ENCODE data around the gene NRBF2.

DNA sequence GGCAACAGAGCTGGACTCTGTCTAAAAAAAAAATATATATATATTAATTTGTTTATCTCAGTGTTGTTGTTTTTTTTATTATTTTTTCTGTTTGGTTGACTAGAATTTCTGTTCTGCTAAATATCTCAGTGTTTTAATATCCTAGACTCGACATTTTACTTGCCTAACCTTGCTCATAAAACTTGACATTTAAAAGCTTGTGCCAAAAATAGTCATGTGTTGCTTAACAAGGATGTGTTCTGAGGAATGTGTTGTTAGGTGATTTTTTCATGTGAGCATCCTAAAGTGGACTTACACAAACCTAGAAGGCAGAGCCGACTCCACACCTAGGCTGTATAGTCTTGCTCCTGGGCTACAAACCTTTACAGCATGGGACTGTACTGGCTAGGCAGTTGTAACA is 23.1 kb downstream of the NRBF2 start:
- no peak for TF ChIP-seq POLR2A (IDR thresholded peaks at IDR 0.05)
- TF ChIP-seq, protein P1, sequence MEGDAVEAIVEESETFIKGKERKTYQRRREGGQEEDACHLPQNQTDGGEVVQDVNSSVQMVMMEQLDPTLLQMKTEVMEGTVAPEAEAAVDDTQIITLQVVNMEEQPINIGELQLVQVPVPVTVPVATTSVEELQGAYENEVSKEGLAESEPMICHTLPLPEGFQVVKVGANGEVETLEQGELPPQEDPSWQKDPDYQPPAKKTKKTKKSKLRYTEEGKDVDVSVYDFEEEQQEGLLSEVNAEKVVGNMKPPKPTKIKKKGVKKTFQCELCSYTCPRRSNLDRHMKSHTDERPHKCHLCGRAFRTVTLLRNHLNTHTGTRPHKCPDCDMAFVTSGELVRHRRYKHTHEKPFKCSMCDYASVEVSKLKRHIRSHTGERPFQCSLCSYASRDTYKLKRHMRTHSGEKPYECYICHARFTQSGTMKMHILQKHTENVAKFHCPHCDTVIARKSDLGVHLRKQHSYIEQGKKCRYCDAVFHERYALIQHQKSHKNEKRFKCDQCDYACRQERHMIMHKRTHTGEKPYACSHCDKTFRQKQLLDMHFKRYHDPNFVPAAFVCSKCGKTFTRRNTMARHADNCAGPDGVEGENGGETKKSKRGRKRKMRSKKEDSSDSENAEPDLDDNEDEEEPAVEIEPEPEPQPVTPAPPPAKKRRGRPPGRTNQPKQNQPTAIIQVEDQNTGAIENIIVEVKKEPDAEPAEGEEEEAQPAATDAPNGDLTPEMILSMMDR (IDR thresholded peaks at IDR 0.05): no peak
